Liver (tissue), 2 donors: ENCODE results near the gene CLASP2.

Experiments
- TF ChIP-seq, protein P1 (sequence below): IDR thresholded peaks from 2 replicates; pipeline ENCODE4 v1.6.1; 2016; ENCODE audit warnings: antibody characterized with exemption
- TF ChIP-seq, protein P2 (sequence below): fragments of 150-350 bp; IDR thresholded peaks from 2 replicates; pipeline ENCODE4 v1.5.1; 2017; ENCODE audit warnings: improper control_type of control experiment, low read depth, low read length; ENCODE audit not compliant: missing input control
- donor health status: healthy.

DNA sequence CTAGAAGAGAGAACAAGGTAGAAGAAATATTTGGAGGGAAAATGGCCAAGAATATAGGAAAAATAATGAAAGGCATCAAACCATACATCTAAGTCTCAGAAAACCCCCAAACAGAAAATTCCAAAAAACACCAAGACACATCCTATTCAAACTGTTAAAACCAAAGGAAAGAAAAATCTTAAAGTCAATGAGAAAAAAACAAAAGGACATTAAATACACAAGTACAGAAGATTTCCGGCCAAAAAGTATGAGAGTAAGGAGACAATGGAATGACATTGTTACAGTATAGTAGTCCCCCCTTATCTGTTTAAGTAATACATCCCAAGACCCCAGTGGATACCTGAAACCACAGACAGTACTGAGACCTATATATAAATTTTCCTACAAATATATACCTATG is 18.8 kb downstream of the CLASP2 start:
- TF ChIP-seq, protein P1, sequence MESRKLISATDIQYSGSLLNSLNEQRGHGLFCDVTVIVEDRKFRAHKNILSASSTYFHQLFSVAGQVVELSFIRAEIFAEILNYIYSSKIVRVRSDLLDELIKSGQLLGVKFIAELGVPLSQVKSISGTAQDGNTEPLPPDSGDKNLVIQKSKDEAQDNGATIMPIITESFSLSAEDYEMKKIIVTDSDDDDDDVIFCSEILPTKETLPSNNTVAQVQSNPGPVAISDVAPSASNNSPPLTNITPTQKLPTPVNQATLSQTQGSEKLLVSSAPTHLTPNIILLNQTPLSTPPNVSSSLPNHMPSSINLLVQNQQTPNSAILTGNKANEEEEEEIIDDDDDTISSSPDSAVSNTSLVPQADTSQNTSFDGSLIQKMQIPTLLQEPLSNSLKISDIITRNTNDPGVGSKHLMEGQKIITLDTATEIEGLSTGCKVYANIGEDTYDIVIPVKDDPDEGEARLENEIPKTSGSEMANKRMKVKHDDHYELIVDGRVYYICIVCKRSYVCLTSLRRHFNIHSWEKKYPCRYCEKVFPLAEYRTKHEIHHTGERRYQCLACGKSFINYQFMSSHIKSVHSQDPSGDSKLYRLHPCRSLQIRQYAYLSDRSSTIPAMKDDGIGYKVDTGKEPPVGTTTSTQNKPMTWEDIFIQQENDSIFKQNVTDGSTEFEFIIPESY = no peak
- TF ChIP-seq, protein P2, sequence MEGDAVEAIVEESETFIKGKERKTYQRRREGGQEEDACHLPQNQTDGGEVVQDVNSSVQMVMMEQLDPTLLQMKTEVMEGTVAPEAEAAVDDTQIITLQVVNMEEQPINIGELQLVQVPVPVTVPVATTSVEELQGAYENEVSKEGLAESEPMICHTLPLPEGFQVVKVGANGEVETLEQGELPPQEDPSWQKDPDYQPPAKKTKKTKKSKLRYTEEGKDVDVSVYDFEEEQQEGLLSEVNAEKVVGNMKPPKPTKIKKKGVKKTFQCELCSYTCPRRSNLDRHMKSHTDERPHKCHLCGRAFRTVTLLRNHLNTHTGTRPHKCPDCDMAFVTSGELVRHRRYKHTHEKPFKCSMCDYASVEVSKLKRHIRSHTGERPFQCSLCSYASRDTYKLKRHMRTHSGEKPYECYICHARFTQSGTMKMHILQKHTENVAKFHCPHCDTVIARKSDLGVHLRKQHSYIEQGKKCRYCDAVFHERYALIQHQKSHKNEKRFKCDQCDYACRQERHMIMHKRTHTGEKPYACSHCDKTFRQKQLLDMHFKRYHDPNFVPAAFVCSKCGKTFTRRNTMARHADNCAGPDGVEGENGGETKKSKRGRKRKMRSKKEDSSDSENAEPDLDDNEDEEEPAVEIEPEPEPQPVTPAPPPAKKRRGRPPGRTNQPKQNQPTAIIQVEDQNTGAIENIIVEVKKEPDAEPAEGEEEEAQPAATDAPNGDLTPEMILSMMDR = no peak
